GM18498 (cell line): Measurements from ENCODE around the gene JUN.

Source experiments
- ATAC-seq: cut with Tn5 transposase; IDR thresholded peaks from one replicate; pipeline ENCODE4 v1.9.1; 2021; ENCODE audit warnings: mild to moderate bottlenecking, moderate library complexity; ENCODE audit not compliant: unreplicated experiment

JUN gene

GRCh38 chr1:58783993-58784757 is at the start of gene JUN:
Gene JUN, minus strand, starts transcription at chr1:58784047. Its CDS starts 977 bp downstream, at chr1:58783070.
- peak; percentile 82 for ATAC-seq

DNA sequence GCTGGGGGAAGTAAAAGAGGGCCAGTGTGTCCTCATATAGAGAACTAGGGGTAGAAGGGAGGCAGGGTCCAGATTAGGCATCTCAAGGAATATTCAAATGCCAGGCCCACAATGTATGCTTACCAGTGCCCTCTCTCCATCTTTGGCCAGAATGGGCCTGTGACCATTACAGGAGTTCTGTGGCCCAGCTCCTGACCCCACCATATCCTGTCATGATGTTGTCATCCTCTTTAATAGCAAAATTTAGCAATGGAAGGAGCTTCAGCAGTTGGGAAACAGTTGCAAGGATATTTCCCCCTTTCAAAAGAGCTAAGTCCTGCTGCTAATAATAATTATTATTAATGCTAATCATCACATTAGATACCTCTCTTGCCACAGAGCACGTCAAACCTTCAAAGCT is 49.3 kb upstream of the JUN start:
- no peak for ATAC-seq

DNA sequence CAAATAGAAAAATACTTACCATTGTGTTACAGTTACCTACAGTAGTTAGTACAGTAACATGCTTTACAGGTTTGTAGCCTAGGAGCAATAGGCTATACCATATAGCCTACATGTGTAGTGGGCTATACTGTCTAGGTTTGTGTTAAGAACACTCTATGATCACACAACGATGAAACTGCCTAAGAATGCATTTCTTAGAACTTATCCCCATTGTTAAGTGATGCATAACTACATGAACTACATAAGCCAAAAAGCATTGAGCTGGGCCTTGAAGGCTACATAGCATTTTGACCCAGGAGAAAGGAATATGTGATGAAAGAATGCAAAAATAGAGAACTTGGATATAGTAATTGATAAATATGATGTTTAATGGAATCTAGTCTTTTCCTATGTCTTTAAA is 46.4 kb upstream of the JUN start:
- ATAC-seq: no peak

GRCh38 chr1:58829866-58830265 is 46.0 kb upstream of the JUN start:
- no peak for ATAC-seq

- ATAC-seq: no peak
These were observed 43.5 kb upstream of the JUN start for GRCh38 chr1:58827298-58827697.

- ATAC-seq: no peak
These were observed 41.0 kb upstream of the JUN start for GRCh38 chr1:58824753-58825389.

- ATAC-seq: no peak
These were observed 39.7 kb upstream of the JUN start for GRCh38 chr1:58823481-58824010.

DNA sequence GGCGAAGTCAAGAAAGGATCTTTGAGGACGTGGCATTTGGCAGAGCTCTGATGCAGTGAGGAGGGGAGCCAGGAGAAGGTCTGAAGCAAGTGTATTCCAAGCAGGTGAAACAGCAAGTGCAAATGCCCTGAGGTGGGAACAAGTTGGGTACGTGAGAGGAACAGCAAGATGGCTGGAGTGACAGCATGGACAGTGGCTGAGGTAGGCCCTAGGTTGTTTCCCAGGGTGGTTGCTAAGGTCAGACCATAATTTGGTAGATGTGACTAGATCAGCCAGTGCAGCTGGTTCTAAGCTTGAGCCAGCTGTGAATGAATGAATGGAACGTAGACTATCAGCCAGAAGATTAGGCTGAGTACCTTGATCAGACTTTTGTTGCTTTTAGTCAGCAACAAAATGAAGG is 37.5 kb upstream of the JUN start:
- no peak for ATAC-seq

DNA sequence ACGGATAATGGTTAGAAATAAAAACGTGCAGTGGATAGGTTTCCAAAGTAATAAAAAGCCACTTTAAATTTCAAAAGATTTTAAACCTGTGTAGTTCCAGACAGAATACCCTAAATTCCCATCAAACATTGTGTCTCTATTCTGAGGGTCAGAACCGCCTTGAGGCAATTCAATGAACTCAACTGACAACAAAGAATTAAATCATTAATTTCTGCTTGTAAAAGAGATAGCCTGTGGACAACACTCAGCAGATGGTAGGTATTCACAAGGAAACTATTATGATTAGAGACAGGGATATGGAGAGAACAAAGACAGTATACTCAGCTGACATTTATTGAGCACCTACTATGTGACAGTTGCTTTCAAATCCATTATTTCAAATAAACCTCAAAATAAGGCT is 35.1 kb upstream of the JUN start:
- no peak for ATAC-seq

- ATAC-seq: no peak
These were observed 34.2 kb upstream of the JUN start for GRCh38 chr1:58818075-58818474.

DNA sequence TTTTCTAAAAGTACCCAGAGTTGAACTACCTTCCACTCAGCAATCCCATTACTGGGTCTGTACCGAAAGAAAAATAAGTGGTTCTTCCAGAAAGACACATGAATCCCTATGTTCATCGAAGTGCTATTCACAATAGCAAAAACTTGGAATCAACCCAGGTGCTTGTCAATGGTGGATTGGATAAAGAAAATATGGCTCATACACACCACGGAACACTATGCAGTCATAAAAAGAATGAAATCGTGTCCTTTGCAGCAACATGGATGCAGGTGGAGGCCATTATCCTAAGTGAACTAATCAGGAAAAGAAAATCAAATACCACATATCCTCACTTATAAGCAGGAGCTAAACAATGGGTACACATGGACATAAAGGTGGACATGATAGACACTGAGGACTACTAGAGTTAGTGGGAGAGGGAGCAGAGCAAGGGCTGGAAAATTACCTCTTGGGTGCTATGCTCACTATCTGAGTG is 32.9 kb upstream of the JUN start:
- no peak for ATAC-seq

GRCh38 chr1:58816072-58816746 is 32.4 kb upstream of the JUN start:
- peak; percentile 91 for ATAC-seq

DNA sequence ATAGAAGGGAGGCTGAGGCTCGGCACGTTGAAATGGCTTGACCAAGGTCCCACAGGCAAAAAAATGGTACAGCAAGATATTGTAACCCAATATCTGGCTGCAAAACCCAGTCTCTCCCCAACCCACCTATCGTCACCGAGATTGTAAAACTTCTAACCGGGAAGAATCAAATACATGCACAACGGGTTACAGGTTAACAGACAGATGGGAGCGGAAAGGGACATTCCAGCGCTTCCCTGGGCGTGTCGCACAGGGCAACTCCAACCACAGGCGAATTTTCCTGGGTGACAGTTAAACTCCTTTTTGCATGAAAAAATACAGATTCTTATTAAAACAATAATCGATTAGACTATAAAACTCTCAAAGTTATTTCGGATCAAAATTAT is 31.8 kb upstream of the JUN start:
- peak; percentile 6 for ATAC-seq

DNA sequence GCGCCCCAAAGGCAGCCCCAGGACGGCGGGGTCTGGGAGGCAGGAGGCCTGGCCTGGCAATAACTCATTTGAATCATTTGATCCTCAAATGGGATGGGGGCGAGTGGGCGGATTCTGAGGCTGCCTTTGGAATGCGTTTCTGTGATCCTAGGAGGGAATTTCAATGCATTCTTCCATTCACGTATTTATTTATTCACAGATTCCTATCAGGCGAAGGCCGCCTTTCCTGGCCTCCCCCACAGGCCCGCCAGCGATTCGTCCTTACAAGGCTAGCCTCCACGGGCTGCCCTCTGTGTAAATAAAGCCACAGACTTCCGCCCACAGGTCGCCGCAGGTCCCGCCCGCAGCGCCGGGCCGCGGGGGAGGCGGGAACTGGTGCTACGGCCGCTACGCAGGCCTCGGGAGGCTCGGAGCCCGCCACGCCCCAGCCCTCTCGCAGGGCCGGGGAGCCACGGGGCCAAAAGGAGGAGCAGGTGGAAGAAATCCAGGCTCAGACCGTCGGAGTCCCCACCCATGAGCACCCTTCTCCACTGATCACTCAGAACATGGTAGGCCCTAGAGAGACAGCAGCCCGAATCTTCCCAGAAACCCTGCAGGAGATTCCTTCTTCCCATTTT is 31.3 kb upstream of the JUN start:
- ATAC-seq: peak; percentile 65

- no peak for ATAC-seq
These were observed 30.6 kb upstream of the JUN start for GRCh38 chr1:58814251-58815068.

- no peak for ATAC-seq
These were observed 30.0 kb upstream of the JUN start for GRCh38 chr1:58813801-58814200.

GRCh38 chr1:58813361-58813760 is 29.5 kb upstream of the JUN start:
- ATAC-seq: no peak

- ATAC-seq: no peak
These were observed 29.1 kb upstream of the JUN start for GRCh38 chr1:58812926-58813325.

- ATAC-seq: no peak
These were observed 28.6 kb upstream of the JUN start for GRCh38 chr1:58812468-58812867.

GRCh38 chr1:58811303-58811702 is 27.5 kb upstream of the JUN start:
- ATAC-seq: no peak
